Calu3 (cell line): ENCODE measurements around the gene KCNF1. TPM values are rescaled to one million over a fixed set of nuclear protein-coding genes. Genes with fewer than 3 reads are reported as not detected.

ENCODE experiments used
- BruUV-seq: library from RNA; stranded (reverse); fragments of 400-500 nt; replicated peaks from 2 replicates; lab custom pipeline; 2021; lab: Mats Ljungman, UMichigan
- CTCF ChIA-PET: fragments of 300-600 bp; sonication (Branson Sonifier 250); formaldehyde crosslinking; loops from one replicate; lab custom pipeline; 2022; ENCODE audit warnings: antibody characterized with exemption; lab: Charles Lee
- DNase-seq: peaks from one replicate; pipeline ENCODE4 v3.0.0; 2022
- H3K27ac Mint-ChIP-seq: one replicate; pipeline ENCODE4 v1.8.0; 2022; ENCODE audit warnings: mixed read lengths; ENCODE audit not compliant: unreplicated experiment
- H3K27me3 Mint-ChIP-seq: one replicate; pipeline ENCODE4 v1.8.0; 2022; ENCODE audit warnings: mixed read lengths; ENCODE audit not compliant: unreplicated experiment
- H3K36me3 Mint-ChIP-seq: one replicate; pipeline ENCODE4 v1.8.0; 2022; ENCODE audit warnings: mild to moderate bottlenecking, moderate library complexity, mixed read lengths; ENCODE audit not compliant: insufficient read depth, unreplicated experiment
- H3K4me1 Mint-ChIP-seq: one replicate; pipeline ENCODE4 v1.8.0; 2022; ENCODE audit warnings: mild to moderate bottlenecking, low read depth, mixed read lengths; ENCODE audit not compliant: unreplicated experiment
- H3K4me3 Mint-ChIP-seq: one replicate; pipeline ENCODE4 v1.8.0; 2022; ENCODE audit warnings: mild to moderate bottlenecking, low read depth, moderate library complexity, mixed read lengths; ENCODE audit not compliant: unreplicated experiment
- H3K9me3 Mint-ChIP-seq: one replicate; pipeline ENCODE4 v1.8.0; 2022; ENCODE audit warnings: low read depth, mixed read lengths; ENCODE audit not compliant: unreplicated experiment
- intact Hi-C: fragments of 100-400 bp; cut with micrococcal nuclease; formaldehyde crosslinking; loops from one replicate; pipeline ENCODE4 v1.10.0; 2022; ENCODE audit not compliant: unreplicated experiment
- total RNA-seq: library from RNA; stranded (reverse); gene quantifications from 2 replicates; pipeline ENCODE4 v1.2.3, GENCODE V29; 2022
- TF ChIP-seq, protein P1 (sequence below): fragments of 200-600 bp; IDR thresholded peaks from one replicate; pipeline ENCODE4 v1.8.0; 2022; ENCODE audit warnings: antibody characterized with exemption; ENCODE audit not compliant: unreplicated experiment

The KCNF1 gene
- total RNA-seq, 1 experiment from 2014 or later: not detected

DNA sequence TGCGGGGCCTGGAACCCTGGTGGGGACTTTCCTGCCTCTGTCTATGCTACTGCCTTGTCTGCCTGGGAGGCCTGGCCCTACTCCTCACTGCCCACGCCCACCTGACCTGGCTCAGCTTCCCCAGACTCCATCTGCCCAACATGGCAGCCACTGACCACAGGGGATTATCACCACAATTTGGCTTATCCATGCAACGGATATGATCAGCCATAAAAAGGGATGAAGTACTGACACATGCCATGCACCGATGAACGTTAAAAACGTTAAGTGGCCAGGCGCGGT, 5.9 kb upstream of the KCNF1 start:
- no peak for DNase-seq
- CTCF ChIA-PET: no interaction called here
- intact Hi-C loops: no loop called here
- no peaks in the 10 kb centered on the region for H3K9me3 Mint-ChIP-seq
- H3K27me3 Mint-ChIP-seq: peaks cover 60% of the 10 kb centered on the region
- H3K27ac Mint-ChIP-seq: no peak overlapping the region
- H3K4me1 Mint-ChIP-seq: peaks cover 7% of the 10 kb centered on the region
- no TSS peak for BruUV-seq
- TF ChIP-seq, protein P1, sequence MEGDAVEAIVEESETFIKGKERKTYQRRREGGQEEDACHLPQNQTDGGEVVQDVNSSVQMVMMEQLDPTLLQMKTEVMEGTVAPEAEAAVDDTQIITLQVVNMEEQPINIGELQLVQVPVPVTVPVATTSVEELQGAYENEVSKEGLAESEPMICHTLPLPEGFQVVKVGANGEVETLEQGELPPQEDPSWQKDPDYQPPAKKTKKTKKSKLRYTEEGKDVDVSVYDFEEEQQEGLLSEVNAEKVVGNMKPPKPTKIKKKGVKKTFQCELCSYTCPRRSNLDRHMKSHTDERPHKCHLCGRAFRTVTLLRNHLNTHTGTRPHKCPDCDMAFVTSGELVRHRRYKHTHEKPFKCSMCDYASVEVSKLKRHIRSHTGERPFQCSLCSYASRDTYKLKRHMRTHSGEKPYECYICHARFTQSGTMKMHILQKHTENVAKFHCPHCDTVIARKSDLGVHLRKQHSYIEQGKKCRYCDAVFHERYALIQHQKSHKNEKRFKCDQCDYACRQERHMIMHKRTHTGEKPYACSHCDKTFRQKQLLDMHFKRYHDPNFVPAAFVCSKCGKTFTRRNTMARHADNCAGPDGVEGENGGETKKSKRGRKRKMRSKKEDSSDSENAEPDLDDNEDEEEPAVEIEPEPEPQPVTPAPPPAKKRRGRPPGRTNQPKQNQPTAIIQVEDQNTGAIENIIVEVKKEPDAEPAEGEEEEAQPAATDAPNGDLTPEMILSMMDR: no peak
- no peak overlapping the region for H3K4me3 Mint-ChIP-seq
- H3K36me3 Mint-ChIP-seq: no peaks in the 10 kb centered on the region

DNA sequence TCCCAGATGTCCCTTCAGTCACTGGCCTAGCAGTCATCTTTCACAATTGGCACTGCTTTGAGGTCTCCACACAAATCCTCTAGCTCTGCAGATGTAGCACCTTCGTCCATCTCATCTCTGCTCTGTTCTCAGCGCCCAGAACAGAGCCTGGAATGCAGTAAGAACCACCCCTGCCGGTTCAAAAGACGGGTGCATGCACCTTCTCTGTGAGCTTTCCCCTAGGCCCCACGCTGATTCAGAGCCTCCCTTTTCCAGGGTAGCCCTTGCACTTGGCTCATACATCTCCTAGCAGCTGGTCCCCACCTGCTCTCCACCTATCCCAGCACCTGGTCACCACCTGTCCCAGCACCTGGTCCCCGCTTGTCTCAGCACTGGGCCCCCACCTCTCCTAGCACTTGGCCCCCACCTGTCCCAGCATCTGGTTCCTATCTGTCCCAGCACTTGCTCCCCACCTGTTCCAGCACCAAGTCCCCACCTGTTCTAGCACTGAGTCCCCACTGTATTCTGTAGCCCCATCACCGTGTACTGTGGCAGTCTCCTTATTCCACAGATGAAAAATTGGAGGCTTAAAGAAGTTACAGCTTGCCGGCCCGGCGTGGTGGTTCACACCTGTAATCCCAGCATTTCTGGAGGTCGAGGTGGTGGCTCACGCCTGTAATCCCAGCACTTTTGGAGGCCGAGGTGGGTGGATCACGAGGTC, 4.7 kb upstream of the KCNF1 start:
- intact Hi-C loops: no loop called here
- no peaks in the 10 kb centered on the region for H3K4me1 Mint-ChIP-seq
- H3K27me3 Mint-ChIP-seq: peaks cover 71% of the 10 kb centered on the region
- no peaks in the 10 kb centered on the region for H3K9me3 Mint-ChIP-seq
- no peak for DNase-seq
- H3K27ac Mint-ChIP-seq: no peak overlapping the region
- no peak overlapping the region for H3K4me3 Mint-ChIP-seq
- H3K36me3 Mint-ChIP-seq: no peaks in the 10 kb centered on the region
- BruUV-seq: no TSS peak
- TF ChIP-seq, protein P1: no peak
- CTCF ChIA-PET: interaction anchor here (0.6 kb wide), 1 partner anchor 68 kb away, joined by 5 read pairs; no protein-coding TSS in a partner anchor

DNA sequence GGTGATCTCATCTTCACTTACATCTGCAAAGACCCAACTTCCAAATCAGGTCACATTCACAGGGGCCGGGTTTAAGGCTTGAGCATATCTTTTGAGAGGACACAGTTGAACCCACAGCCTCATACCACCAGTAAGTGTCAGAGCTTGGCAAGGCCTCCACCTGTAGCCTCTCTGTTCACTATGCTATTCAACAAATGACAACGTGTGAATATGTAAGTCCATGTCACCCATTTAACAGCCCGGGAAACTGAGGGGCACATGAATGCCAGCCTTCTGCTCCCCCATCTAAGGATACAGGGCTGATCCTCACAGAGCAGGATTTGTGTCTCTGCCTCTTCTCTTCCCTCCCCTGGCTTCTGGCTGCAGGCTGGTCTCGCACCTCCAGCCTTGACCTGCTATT, 3.5 kb upstream of the KCNF1 start:
- H3K27ac Mint-ChIP-seq: no peak overlapping the region
- DNase-seq: no peak
- H3K9me3 Mint-ChIP-seq: no peaks in the 10 kb centered on the region
- CTCF ChIA-PET: no interaction called here
- TF ChIP-seq, protein P1: no peak
- peaks cover 83% of the 10 kb centered on the region for H3K27me3 Mint-ChIP-seq
- intact Hi-C loops: no loop called here
- H3K36me3 Mint-ChIP-seq: no peaks in the 10 kb centered on the region
- H3K4me1 Mint-ChIP-seq: no peaks in the 10 kb centered on the region
- BruUV-seq: no TSS peak
- no peak overlapping the region for H3K4me3 Mint-ChIP-seq

DNA sequence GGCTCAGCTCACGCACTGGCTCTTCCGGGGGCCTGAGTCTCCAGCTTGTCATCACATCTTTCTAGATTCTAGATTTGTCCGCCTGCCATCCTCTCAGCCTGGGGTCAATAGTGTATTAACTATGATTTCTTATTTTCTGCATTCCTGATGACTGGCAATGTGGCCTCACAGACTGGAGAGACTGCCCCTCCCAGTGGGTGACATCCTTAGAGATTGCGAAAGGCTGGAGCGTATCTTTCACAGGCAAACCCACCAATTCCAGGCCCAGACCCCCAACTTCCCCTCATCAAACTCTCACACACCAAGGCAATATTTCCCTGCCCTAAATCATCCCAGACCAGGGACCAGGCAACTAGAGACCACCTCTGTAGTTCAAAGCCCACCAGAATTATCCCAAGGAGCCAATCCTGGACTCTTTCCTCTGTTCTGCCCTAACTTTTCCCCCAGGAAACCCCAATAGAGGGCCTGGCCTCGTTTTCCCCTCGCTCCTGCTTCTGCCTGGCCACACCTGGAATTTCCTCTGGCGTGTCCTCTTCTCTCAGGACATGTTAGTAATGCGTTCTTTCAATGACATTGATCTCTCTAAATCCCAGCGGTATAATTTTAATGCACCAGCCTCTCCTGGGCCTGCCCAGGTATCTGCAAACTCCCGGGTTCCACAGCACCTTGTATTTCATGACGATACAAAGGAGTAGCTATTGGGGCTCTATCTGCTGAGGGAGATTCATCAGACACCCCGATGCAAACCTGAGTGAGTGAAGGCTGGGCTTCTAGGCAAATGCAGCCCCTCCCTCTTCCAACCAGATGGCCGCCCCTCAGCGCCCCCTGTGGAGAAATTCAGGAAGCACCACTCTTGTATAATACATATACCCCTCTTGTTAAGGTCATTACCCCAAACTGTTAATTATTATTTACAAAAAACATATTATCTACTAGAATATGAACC, 2.4 kb upstream of the KCNF1 start:
- CTCF ChIA-PET: interaction anchor here (0.6 kb wide), 1 partner anchor 8 kb away, joined by 3 read pairs; no protein-coding TSS in a partner anchor
- no peaks in the 10 kb centered on the region for H3K36me3 Mint-ChIP-seq
- no peaks in the 10 kb centered on the region for H3K9me3 Mint-ChIP-seq
- H3K27ac Mint-ChIP-seq: no peak overlapping the region
- peak; percentile 34 for DNase-seq
- TF ChIP-seq, protein P1: peak; percentile 29
- peaks cover 91% of the 10 kb centered on the region for H3K27me3 Mint-ChIP-seq
- intact Hi-C loops: no loop called here
- BruUV-seq: no TSS peak
- H3K4me3 Mint-ChIP-seq: no peak overlapping the region
- no peaks in the 10 kb centered on the region for H3K4me1 Mint-ChIP-seq
